HCT116 (cell line): ENCODE measurements around the gene SVEP1.

ENCODE experiments used
- POLR2A ChIP-seq: IDR thresholded peaks from 2 replicates; pipeline ENCODE4 v1.7.0; 2011; ENCODE audit warnings: borderline replicate concordance; ENCODE audit not compliant: insufficient read depth, insufficient read length; ENCODE audit errors: extremely low read depth
- RAD21 ChIP-seq: IDR thresholded peaks from 2 replicates; pipeline ENCODE4 v1.6.1; 2012; ENCODE audit warnings: low read depth, mild to moderate bottlenecking
- TF ChIP-seq, protein P1 (sequence below): IDR thresholded peaks from 2 replicates; pipeline ENCODE4 v1.6.1; 2011; ENCODE audit warnings: mild to moderate bottlenecking, low read length, moderate library complexity; ENCODE audit not compliant: insufficient replicate concordance; ENCODE audit errors: extremely low read depth

DNA sequence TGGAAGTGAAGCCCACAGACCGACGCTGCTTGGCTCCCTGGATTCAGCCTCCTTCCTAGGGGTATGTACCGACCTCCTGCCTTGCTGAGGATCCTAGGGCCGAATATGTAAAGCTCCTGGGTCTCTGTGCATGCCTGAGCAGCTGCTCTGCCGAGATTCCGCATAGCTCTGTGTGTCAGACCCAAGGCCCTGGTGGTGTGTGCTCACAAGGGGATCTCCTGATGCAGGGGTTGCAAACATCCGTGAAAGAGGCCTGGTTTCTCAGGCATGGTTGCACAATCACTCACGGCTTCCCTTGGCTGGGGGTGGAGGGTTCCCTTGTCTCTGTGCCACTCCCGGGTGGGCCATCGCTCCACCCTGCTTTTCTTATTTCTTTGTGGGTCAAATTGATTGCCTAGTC lies 19.9 kb upstream of the SVEP1 start:
- TF ChIP-seq RAD21 (no peak), POLR2A (no peak)
- TF ChIP-seq, protein P1, sequence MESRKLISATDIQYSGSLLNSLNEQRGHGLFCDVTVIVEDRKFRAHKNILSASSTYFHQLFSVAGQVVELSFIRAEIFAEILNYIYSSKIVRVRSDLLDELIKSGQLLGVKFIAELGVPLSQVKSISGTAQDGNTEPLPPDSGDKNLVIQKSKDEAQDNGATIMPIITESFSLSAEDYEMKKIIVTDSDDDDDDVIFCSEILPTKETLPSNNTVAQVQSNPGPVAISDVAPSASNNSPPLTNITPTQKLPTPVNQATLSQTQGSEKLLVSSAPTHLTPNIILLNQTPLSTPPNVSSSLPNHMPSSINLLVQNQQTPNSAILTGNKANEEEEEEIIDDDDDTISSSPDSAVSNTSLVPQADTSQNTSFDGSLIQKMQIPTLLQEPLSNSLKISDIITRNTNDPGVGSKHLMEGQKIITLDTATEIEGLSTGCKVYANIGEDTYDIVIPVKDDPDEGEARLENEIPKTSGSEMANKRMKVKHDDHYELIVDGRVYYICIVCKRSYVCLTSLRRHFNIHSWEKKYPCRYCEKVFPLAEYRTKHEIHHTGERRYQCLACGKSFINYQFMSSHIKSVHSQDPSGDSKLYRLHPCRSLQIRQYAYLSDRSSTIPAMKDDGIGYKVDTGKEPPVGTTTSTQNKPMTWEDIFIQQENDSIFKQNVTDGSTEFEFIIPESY, result no peak
